ENCODE data around the gene ZNF697. TPM values are rescaled to one million over a fixed set of nuclear protein-coding genes. Genes with fewer than 3 reads are reported as not detected.
"Not testable (repeated sequence)": the region's sequence is repeated elsewhere in the genome, so short reads cannot be mapped to it uniquely, and the experiment has no call there.

Gene ZNF697
- total RNA-seq, 1 experiment from 2014 or later, result 2.9 TPM

DNA sequence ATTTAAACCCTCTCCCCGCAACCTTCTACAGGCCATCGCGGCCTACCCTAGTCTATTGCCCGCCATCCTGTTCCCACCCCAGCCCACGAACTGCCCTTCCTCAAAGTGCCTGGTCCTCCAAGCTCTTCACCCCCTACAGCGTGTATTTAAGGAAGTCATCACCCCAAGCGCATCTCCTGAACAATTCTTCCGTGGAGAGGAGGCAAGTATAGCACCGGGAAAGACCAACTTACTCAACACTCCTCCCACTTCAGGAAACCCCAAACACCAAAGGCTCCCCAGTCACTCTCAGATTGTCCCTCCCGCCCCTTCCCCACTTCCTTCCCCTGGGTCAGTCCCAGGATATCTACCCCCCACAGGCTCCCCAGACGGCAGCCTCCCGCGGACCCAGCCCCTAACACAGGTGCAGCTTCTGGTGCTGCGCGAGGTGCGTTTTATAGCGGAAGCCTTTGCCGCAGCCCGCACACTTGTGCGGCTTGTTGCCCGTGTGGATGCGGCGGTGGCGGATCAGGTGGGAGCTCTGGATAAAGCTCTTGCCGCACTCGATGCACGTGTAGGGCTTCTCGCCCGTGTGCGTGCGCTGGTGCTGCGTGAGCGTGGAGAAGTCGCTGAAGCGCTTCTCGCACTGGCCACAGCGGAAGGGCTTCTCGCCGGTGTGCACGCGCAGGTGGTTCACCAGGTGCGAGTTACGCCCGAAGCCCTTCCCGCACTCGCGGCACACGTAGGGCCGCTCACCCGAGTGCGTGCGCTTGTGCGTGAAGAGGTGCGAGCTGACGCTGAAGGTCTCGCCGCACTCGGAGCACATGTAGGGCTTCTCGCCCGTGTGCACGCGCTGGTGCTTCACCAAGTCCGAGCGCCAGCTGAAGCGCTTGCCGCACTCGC is 25.5 kb downstream of the ZNF697 start:
- H3K36me3 ChIP-seq (ENCODE audit: control insufficient read depth, insufficient read depth, low read length), result no peaks in the 10 kb centered on the region
- no peaks in the 10 kb centered on the region for H3K9me3 ChIP-seq
- no peak overlapping the region for H3K4me3 Mint-ChIP-seq (ENCODE audit: unreplicated experiment)
- TF ChIP-seq, protein P1, sequence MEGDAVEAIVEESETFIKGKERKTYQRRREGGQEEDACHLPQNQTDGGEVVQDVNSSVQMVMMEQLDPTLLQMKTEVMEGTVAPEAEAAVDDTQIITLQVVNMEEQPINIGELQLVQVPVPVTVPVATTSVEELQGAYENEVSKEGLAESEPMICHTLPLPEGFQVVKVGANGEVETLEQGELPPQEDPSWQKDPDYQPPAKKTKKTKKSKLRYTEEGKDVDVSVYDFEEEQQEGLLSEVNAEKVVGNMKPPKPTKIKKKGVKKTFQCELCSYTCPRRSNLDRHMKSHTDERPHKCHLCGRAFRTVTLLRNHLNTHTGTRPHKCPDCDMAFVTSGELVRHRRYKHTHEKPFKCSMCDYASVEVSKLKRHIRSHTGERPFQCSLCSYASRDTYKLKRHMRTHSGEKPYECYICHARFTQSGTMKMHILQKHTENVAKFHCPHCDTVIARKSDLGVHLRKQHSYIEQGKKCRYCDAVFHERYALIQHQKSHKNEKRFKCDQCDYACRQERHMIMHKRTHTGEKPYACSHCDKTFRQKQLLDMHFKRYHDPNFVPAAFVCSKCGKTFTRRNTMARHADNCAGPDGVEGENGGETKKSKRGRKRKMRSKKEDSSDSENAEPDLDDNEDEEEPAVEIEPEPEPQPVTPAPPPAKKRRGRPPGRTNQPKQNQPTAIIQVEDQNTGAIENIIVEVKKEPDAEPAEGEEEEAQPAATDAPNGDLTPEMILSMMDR (IDR thresholded peaks at IDR 0.05; ENCODE audit: insufficient read depth in 1 of 2, low read depth in 1 of 2, low read length in 1 of 2, severe bottlenecking in 1 of 2, unreplicated experiment in 1 of 2), result no peak
- intact Hi-C loops (cut with micrococcal nuclease; ENCODE audit: unreplicated experiment), result no loop called here
- peaks cover 6% of the 10 kb centered on the region for H3K4me1 Mint-ChIP-seq (ENCODE audit: low read depth, unreplicated experiment)
- H3K4me1 ChIP-seq, result no peaks in the 10 kb centered on the region
- no peak overlapping the region for H3K4me3 ChIP-seq (ENCODE audit: low read depth, low read length)
- H3K27ac Mint-ChIP-seq (ENCODE audit: unreplicated experiment), result no peak overlapping the region
- H3K27me3 Mint-ChIP-seq (ENCODE audit: insufficient read depth, unreplicated experiment), result no peaks in the 10 kb centered on the region
- POLR2A ChIA-PET, result no interaction called here
- no peaks in the 10 kb centered on the region for H3K9me3 Mint-ChIP-seq (ENCODE audit: unreplicated experiment)
- DNase-seq, result no peak
- H3K36me3 Mint-ChIP-seq (ENCODE audit: insufficient read depth, unreplicated experiment), result peaks cover 5% of the 10 kb centered on the region
- CTCF ChIA-PET, result no interaction called here
- no TSS peak for BruUV-seq (replicated peaks)
- H3K27me3 ChIP-seq (replicated peaks; ENCODE audit: control insufficient read depth, insufficient read depth, low read length), result no peaks in the 10 kb centered on the region

DNA sequence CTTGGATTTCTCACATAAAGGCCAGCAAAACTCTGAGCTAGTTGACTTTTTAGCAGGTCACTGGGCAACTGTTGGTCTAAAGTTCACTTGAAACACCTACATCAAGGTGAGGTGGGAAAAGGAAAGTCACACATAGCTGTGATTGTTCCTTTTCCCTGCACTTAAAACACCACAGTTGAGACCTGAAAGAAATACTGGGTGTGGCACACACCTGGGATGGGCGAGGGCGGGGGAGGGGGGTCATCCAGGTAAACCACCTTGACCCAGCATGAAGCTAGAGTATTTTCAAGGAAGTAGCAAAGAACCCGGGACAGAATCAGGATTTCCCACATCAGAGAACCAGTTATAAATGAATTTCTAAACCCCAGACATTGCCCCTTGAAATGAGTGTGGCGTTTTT is 26.4 kb downstream of the ZNF697 start:
- Histone ChIP-seq H3K27me3 (replicated peaks; ENCODE audit: control insufficient read depth, insufficient read depth, low read length) (no peaks in the 10 kb centered on the region), H3K9me3 (no peaks in the 10 kb centered on the region), H3K4me1 (no peaks in the 10 kb centered on the region), H3K4me3 (ENCODE audit: low read depth, low read length) (no peak overlapping the region), H3K36me3 (ENCODE audit: control insufficient read depth, insufficient read depth, low read length) (no peaks in the 10 kb centered on the region)
- Mint-ChIP-seq H3K27ac (ENCODE audit: unreplicated experiment) (no peak overlapping the region), H3K36me3 (ENCODE audit: insufficient read depth, unreplicated experiment) (peaks cover 5% of the 10 kb centered on the region), H3K4me1 (ENCODE audit: low read depth, unreplicated experiment) (peaks cover 6% of the 10 kb centered on the region), H3K4me3 (ENCODE audit: unreplicated experiment) (no peak overlapping the region), H3K27me3 (ENCODE audit: insufficient read depth, unreplicated experiment) (no peaks in the 10 kb centered on the region), H3K9me3 (ENCODE audit: unreplicated experiment) (no peaks in the 10 kb centered on the region)
- TF ChIP-seq, protein P1 (IDR thresholded peaks at IDR 0.05; ENCODE audit: insufficient read depth in 1 of 2, low read depth in 1 of 2, low read length in 1 of 2, severe bottlenecking in 1 of 2, unreplicated experiment in 1 of 2), result no peak
- DNase-seq, result no peak
- ChIA-PET CTCF (no interaction called here), POLR2A (no interaction called here)
- BruUV-seq (replicated peaks), result no TSS peak
- intact Hi-C loops (cut with micrococcal nuclease; ENCODE audit: unreplicated experiment), result no loop called here

DNA sequence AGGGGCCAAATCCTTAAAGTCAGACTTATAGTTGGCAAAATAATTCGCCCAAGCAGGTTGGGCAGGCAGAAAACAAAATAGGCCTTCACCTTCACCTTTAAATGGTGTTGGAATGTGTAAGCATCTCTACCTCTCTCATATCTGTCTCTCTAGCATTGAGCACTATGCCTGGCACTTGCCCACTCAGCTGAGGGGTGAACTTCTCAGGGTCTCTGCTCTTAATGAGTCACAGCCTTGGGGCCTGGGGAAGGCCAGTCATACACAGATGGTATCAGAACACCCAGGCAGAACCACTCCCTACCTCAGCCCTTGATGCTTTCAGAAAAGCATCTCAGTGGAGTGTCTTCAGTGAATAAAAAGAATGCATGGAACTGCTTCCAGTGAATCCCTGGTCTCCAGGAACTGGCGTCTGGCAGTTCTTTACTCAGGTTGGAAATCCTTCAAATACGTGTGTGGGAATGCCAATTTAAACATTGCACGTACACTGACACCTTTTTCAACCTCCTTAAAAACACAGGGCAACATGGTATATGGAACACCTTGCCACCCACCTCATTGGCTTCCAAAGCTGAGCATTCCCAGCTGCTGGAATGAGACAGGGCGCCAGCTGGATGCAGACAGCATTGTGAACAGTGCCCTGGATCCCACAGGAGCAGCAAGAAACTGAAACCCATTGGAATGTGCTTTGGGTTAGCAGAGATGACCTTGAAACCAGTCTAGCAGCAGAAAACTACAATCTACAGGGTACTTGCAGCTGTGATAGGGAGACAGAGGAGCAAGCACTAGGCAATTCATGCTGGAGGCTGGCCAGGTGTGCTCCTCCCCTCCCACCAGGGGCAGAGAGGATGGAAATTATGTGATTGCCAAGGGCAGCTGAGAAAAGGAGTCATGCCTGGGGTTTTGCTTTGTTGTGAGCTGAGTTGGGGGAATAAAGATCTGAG is 30.0 kb downstream of the ZNF697 start:
- peaks cover 5% of the 10 kb centered on the region for H3K36me3 Mint-ChIP-seq (ENCODE audit: insufficient read depth, unreplicated experiment)
- no peak overlapping the region for H3K4me3 ChIP-seq (ENCODE audit: low read depth, low read length)
- no peaks in the 10 kb centered on the region for H3K36me3 ChIP-seq (ENCODE audit: control insufficient read depth, insufficient read depth, low read length)
- no peaks in the 10 kb centered on the region for H3K9me3 Mint-ChIP-seq (ENCODE audit: unreplicated experiment)
- ChIA-PET CTCF (no interaction called here), POLR2A (interaction anchor here (0.7 kb wide), 1 partner anchor 30 kb away, joined by 3 read pairs; the partner anchor contains the start of gene ZNF697)
- H3K4me3 Mint-ChIP-seq (ENCODE audit: unreplicated experiment), result no peak overlapping the region
- intact Hi-C loops (cut with micrococcal nuclease; ENCODE audit: unreplicated experiment), result no loop called here
- DNase-seq, result no peak
- no peaks in the 10 kb centered on the region for H3K27me3 ChIP-seq (replicated peaks; ENCODE audit: control insufficient read depth, insufficient read depth, low read length)
- H3K4me1 Mint-ChIP-seq (ENCODE audit: low read depth, unreplicated experiment), result peaks cover 6% of the 10 kb centered on the region
- H3K4me1 ChIP-seq, result no peaks in the 10 kb centered on the region
- no peaks in the 10 kb centered on the region for H3K9me3 ChIP-seq
- H3K27ac Mint-ChIP-seq (ENCODE audit: unreplicated experiment), result no peak overlapping the region
- TF ChIP-seq, protein P1 (IDR thresholded peaks at IDR 0.05; ENCODE audit: insufficient read depth in 1 of 2, low read depth in 1 of 2, low read length in 1 of 2, severe bottlenecking in 1 of 2, unreplicated experiment in 1 of 2), result no peak
- no peaks in the 10 kb centered on the region for H3K27me3 Mint-ChIP-seq (ENCODE audit: insufficient read depth, unreplicated experiment)
- no TSS peak for BruUV-seq (replicated peaks)

DNA sequence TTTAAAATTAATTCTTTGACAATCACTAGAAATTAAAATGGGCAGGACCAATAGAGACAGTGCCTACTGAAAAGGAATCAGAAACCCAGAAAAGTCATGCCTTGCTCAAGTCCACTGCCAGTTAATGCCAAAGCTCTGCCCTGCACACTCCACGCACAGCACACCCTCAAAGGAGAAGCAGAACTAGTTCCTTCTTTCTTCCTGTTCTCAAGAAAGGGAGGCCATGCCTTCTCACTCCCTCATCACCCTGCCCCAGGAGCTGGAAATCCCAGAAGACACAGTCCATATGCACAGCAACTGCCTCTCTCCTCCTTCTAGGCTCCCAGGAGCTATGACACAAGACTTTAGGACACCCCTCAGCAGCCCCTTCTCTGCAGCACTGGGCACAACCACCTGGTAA is 31.3 kb downstream of the ZNF697 start:
- H3K27ac Mint-ChIP-seq (ENCODE audit: unreplicated experiment), result not testable (repeated sequence)
- POLR2A ChIA-PET, result interaction anchor here (2.0 kb wide), 1 partner anchor 31 kb away, joined by 4 read pairs; the partner anchor contains the start of gene ZNF697

More for the DNA sequence above, 31.3 kb downstream of the ZNF697 start:
- H3K4me1 Mint-ChIP-seq (ENCODE audit: low read depth, unreplicated experiment); H3K27me3 Mint-ChIP-seq (ENCODE audit: insufficient read depth, unreplicated experiment); H3K36me3 ChIP-seq (ENCODE audit: control insufficient read depth, insufficient read depth, low read length); BruUV-seq (replicated peaks); H3K36me3 Mint-ChIP-seq (ENCODE audit: insufficient read depth, unreplicated experiment); H3K9me3 Mint-ChIP-seq (ENCODE audit: unreplicated experiment); H3K4me1 ChIP-seq; H3K27me3 ChIP-seq (replicated peaks; ENCODE audit: control insufficient read depth, insufficient read depth, low read length); intact Hi-C loops (cut with micrococcal nuclease; ENCODE audit: unreplicated experiment); CTCF ChIA-PET; DNase-seq; H3K9me3 ChIP-seq; H3K4me3 ChIP-seq (ENCODE audit: low read depth, low read length); H3K4me3 Mint-ChIP-seq (ENCODE audit: unreplicated experiment): not testable (repeated sequence)

All from Caco-2 (cell line).